HL-60 (cell line): ENCODE results near the gene SBK1.

Source experiments
- DNase-seq, 2 experiments: peaks; one replicate each; pipeline ENCODE4 v3.0.0-alpha.2; 2010 to 2020; ENCODE audit warnings: low read depth in 1 of 2, low spot score in 1 of 2
- H3K27ac ChIP-seq: fragments of 250-450 bp; sonication (Bioruptor Pico); replicated peaks from 2 replicates; pipeline ENCODE4 v1.5.1; 2020; ENCODE audit warnings: mild to moderate bottlenecking, moderate library complexity
- H3K27me3 ChIP-seq: fragments of 250-450 bp; sonication (Bioruptor Pico); 2 replicates; pipeline ENCODE4 v1.5.1; 2021; ENCODE audit warnings: mild to moderate bottlenecking, moderate library complexity; ENCODE audit not compliant: insufficient read depth, poor library complexity, severe bottlenecking
- H3K4me3 ChIP-seq: replicated peaks from 2 replicates; pipeline ENCODE4 v1.5.1; 2011; ENCODE audit warnings: mild to moderate bottlenecking, control low read depth, low read length; ENCODE audit not compliant: insufficient read depth
- GABPA ChIP-seq: IDR thresholded peaks from 2 replicates; pipeline ENCODE4 v1.6.1; 2012; ENCODE audit warnings: low read depth
- POLR2AphosphoS5 ChIP-seq: IDR thresholded peaks from 2 replicates; pipeline ENCODE4 v1.6.1; 2012; ENCODE audit warnings: low read depth
- REST ChIP-seq: IDR thresholded peaks from 2 replicates; pipeline ENCODE4 v1.6.1; 2012; ENCODE audit warnings: low read depth; ENCODE audit not compliant: insufficient replicate concordance
- SPI1 ChIP-seq: IDR thresholded peaks from 2 replicates; pipeline ENCODE4 v1.6.1; 2012; ENCODE audit warnings: low read depth, mild to moderate bottlenecking, borderline replicate concordance
- TF ChIP-seq, protein P1 (sequence below): IDR thresholded peaks from one replicate; pipeline ENCODE4 v1.5.1; 2011; ENCODE audit warnings: low read length, control low read depth, inconsistent platforms; ENCODE audit not compliant: insufficient read depth

The SBK1 gene

DNA sequence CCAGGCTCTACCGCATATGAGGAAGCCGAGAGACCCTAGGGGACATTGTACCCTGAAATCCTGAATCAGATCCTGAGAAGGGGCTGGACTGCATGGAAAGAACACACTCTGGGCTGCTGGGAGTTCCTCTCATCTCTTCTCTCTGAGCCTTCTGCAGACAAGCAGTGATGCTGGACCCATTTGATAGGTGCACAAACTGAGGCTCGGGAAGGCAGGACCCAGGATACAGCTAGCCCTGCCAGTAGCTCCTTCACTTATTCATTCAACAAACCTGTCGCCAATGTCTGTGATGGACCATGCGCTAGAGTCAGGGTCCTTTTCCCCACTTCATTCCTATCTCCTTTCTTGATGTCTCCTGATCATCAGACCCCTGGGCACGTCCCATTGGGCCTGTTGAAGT lies 1.9 kb downstream of the SBK1 start:
- DNase-seq = no peak
- no peak for TF ChIP-seq POLR2AphosphoS5
- TF ChIP-seq, protein P1, sequence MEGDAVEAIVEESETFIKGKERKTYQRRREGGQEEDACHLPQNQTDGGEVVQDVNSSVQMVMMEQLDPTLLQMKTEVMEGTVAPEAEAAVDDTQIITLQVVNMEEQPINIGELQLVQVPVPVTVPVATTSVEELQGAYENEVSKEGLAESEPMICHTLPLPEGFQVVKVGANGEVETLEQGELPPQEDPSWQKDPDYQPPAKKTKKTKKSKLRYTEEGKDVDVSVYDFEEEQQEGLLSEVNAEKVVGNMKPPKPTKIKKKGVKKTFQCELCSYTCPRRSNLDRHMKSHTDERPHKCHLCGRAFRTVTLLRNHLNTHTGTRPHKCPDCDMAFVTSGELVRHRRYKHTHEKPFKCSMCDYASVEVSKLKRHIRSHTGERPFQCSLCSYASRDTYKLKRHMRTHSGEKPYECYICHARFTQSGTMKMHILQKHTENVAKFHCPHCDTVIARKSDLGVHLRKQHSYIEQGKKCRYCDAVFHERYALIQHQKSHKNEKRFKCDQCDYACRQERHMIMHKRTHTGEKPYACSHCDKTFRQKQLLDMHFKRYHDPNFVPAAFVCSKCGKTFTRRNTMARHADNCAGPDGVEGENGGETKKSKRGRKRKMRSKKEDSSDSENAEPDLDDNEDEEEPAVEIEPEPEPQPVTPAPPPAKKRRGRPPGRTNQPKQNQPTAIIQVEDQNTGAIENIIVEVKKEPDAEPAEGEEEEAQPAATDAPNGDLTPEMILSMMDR = no peak
- no peak for TF ChIP-seq GABPA
- no peak for TF ChIP-seq SPI1
- no peak for TF ChIP-seq REST
- Histone ChIP-seq H3K27ac (no peak overlapping the region), H3K4me3 (no peak overlapping the region), H3K27me3 (peaks cover 18% of the 10 kb centered on the region)

GRCh38 chr16:28295276-28295675 lies 3.0 kb downstream of the SBK1 start:
- DNase-seq = no peak
- H3K27ac ChIP-seq = no peak overlapping the region
- no peak for TF ChIP-seq POLR2AphosphoS5
- TF ChIP-seq REST = no peak
- TF ChIP-seq, protein P1 = no peak
- no peak for TF ChIP-seq GABPA
- no peak for TF ChIP-seq SPI1
- H3K27me3 ChIP-seq = peaks cover 18% of the 10 kb centered on the region
- H3K4me3 ChIP-seq = no peak overlapping the region

GRCh38 chr16:28297308-28297707 lies 5.0 kb downstream of the SBK1 start:
- Histone ChIP-seq H3K27me3 (peaks cover 21% of the 10 kb centered on the region), H3K4me3 (no peak overlapping the region), H3K27ac (no peak overlapping the region)
- no peak for DNase-seq
- TF ChIP-seq POLR2AphosphoS5 (no peak), REST (no peak), SPI1 (no peak), GABPA (no peak)
- TF ChIP-seq, protein P1 = no peak
